Gastrocnemius medialis (tissue), 4 donors: ENCODE data around the gene SSTR3. TPM values are rescaled to one million over a fixed set of nuclear protein-coding genes. Genes with fewer than 3 reads are reported as not detected.

Experiments
- ATAC-seq, 2 donors: fragments of 150-250 bp; one replicate each; pipeline ENCODE4 v1.9.1; 2016
- DNase-seq, 2 donors: peaks; one replicate each; pipeline ENCODE4 v3.0.0-alpha.2; 2019
- H3K27ac ChIP-seq, 4 donors: fragments of 200-600 bp; sonication (generic); 1 replicate in 1 of 4; 2 replicates in 3 of 4; pipeline ENCODE4 v1.5.1; 2016 to 2018; ENCODE audit warnings: mild to moderate bottlenecking in 2 of 4, moderate library complexity in 1 of 4
- H3K27me3 ChIP-seq, 3 donors: fragments of 200-600 bp; sonication (generic) in 2 of 3; 1 replicate in 1 of 3; 2 replicates in 2 of 3; pipeline versions ENCODE4 v1.5.1 to v1.6.0; 2016 to 2019; ENCODE audit warnings: mild to moderate bottlenecking in 1 of 3, moderate library complexity in 1 of 3
- H3K36me3 ChIP-seq, 2 donors: fragments of 200-600 bp; sonication (generic) in 1 of 2; one replicate each; pipeline ENCODE4 v1.5.1; 2017 to 2018
- H3K4me1 ChIP-seq, 2 donors: fragments of 200-600 bp; sonication (generic) in 1 of 2; one replicate each; pipeline ENCODE4 v1.5.1; 2016 to 2017; ENCODE audit warnings: mild to moderate bottlenecking in 2 of 2
- H3K4me3 ChIP-seq, 4 donors: fragments of 200-600 bp; sonication (generic) in 3 of 4; 1 replicate in 1 of 4; 2 replicates in 3 of 4; pipeline ENCODE4 v1.5.1; 2016 to 2019; ENCODE audit warnings: mild to moderate bottlenecking in 2 of 4
- H3K9me3 ChIP-seq, 3 donors: fragments of 200-600 bp; sonication (generic) in 2 of 3; 1 replicate in 1 of 3; 2 replicates in 2 of 3; pipeline ENCODE4 v1.5.1; 2016 to 2019
- POLR2A ChIP-seq, 2 donors: fragments of 450-650 bp; IDR thresholded peaks; one replicate each; pipeline ENCODE4 v1.6.1; 2017; ENCODE audit warnings: antibody characterized with exemption in 2 of 2, mild to moderate bottlenecking in 2 of 2, moderate library complexity in 2 of 2
- in situ Hi-C, 4 donors: fragments of 200-750 bp; cut with MboI; loops; one replicate each; pipeline versions ENCODE4 v1.15.0 to v1.8.0; 2017; ENCODE audit warnings: low sequenced_read_pairs in 4 of 4
- intact Hi-C: fragments of 100-400 bp; cut with DNase I; formaldehyde crosslinking; loops from one replicate; pipeline ENCODE4 v1.15.1; 2023; ENCODE audit warnings: low total_unique reads
- total RNA-seq, 4 donors: library from RNA; depleted of rRNA; stranded (reverse); fragments of >200 nt; gene quantifications; one replicate each; pipeline versions ENCODE4 v1.1.0 to v1.2.3, GENCODE V29; 2016
- TF ChIP-seq, protein P1 (sequence below), 5 experiments: fragments of 450-650 bp in 3 of 5; fragments of 200-600 bp in 2 of 5; sonication (generic) in 2 of 5; IDR thresholded peaks in 4 of 5; conservative IDR thresholded peaks in 1 of 5; 1 replicate in 4 of 5; 2 replicates in 1 of 5; pipeline ENCODE4 v1.5.1; 2016 to 2019; ENCODE audit warnings: antibody characterized with exemption in 5 of 5, mild to moderate bottlenecking in 3 of 5, moderate library complexity in 3 of 5

Gene SSTR3
- total RNA-seq, 4 donors from 2014 or later = not detected

DNA sequence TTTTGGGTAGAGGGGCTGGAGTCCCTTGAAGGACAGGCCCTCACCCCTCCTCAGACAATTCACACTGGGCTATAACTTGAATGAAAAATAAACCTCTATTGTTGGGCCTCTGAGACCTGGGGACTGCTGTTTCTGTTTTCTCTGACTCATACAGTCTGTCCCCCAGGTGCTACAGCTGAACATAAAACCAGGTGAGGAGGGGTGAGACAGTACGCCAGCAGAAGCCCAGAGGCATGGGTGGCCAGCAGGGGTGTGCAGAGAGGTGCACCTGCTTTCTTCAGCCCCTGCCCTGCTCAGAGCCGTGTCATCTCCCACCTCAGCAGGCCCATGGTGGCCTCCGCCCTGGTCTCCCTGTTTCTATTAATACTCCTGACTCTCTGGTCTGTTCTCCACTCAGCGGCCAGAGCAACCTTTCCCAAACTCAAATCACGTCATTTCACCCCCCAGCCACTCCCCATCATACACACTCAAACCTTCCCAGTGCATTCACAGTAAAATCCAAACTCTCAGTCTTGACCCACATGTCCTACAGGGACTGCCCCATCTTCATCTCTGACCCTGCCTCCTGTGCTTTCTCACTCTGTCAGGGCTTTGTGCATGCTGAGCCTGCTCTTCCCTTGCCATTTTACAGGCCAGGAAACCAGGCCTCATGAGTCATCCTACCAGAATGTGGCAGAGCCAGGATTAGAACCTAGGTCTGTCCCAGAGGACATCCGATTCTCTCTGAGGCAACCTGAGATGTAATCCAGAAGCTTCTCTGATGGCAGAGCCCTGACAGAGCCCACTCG lies 57.2 kb downstream of the SSTR3 start:
- in situ Hi-C loops (no loop called here), intact Hi-C loops (no loop called here)
- H3K4me3 ChIP-seq = no peak overlapping the region
- H3K27ac ChIP-seq = no peak overlapping the region
- H3K36me3 ChIP-seq = no peaks in the 10 kb centered on the region
- H3K27me3 ChIP-seq = peaks cover 0 to 7% (median 4%) of the 10 kb centered on the region in 3 donors
- H3K9me3 ChIP-seq = peaks cover 0 to 6% (median 0%) of the 10 kb centered on the region in 3 donors
- DNase-seq (no peak), ATAC-seq (no peak)
- H3K4me1 ChIP-seq = no peaks in the 10 kb centered on the region
- TF ChIP-seq, protein P1, sequence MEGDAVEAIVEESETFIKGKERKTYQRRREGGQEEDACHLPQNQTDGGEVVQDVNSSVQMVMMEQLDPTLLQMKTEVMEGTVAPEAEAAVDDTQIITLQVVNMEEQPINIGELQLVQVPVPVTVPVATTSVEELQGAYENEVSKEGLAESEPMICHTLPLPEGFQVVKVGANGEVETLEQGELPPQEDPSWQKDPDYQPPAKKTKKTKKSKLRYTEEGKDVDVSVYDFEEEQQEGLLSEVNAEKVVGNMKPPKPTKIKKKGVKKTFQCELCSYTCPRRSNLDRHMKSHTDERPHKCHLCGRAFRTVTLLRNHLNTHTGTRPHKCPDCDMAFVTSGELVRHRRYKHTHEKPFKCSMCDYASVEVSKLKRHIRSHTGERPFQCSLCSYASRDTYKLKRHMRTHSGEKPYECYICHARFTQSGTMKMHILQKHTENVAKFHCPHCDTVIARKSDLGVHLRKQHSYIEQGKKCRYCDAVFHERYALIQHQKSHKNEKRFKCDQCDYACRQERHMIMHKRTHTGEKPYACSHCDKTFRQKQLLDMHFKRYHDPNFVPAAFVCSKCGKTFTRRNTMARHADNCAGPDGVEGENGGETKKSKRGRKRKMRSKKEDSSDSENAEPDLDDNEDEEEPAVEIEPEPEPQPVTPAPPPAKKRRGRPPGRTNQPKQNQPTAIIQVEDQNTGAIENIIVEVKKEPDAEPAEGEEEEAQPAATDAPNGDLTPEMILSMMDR (IDR thresholded peaks at IDR 0.05 in 4 of 5, conservative IDR thresholded peaks at IDR 0.05 in 1 of 5) = no peak
- no peak for TF ChIP-seq POLR2A (IDR thresholded peaks at IDR 0.05)

Other genes starting within 250 kb of the SSTR3 start
- gene TST, start 193.0 kb downstream of the SSTR3 start, total RNA-seq = 10 to 100 TPM; 42.2 to 66.5 (median 51.9) TPM
- 100 to 1,000 TPM; 131 to 161 (median 146) TPM for gene MPST, start 192.7 kb downstream of the SSTR3 start, total RNA-seq
- 1 to 10 TPM; 1.8 to 3.3 (median 2.6) TPM for gene KCTD17, start 160.7 kb downstream of the SSTR3 start, total RNA-seq
- gene TMPRSS6, start 102.8 kb downstream of the SSTR3 start, total RNA-seq = under 1 TPM in 2 of 4 donors, not detected in 2; 0.10 to 0.18 TPM
- gene IL2RB, start 62.6 kb downstream of the SSTR3 start, total RNA-seq = 1 to 10 TPM in 1 of 4 donors, under 1 TPM in 3; 0.10 to 7.9 (median 0.27) TPM
- under 1 TPM; 0.46 to 1.00 (median 0.84) TPM for gene C1QTNF6, start 24.2 kb downstream of the SSTR3 start, total RNA-seq
- 1 to 10 TPM in 3 of 4 donors, not detected in 1; 1.9 to 3.7 (median 3.5) TPM for gene RAC2, start 31.8 kb upstream of the SSTR3 start, total RNA-seq
- 1 to 10 TPM in 3 of 4 donors, not detected in 1; 1.7 to 2.2 (median 2.0) TPM for gene CYTH4, start 70.0 kb upstream of the SSTR3 start, total RNA-seq
- gene ELFN2, start 215.0 kb upstream of the SSTR3 start, total RNA-seq = under 1 TPM in 2 of 4 donors, not detected in 2; 0.02 to 0.03 TPM